B cell (primary cell): ENCODE measurements around the gene PDGFC. TPM values are rescaled to one million over a fixed set of nuclear protein-coding genes. Genes with fewer than 3 reads are reported as not detected.

Experiments
- ATAC-seq: fragments of 200-7000 bp; cut with Tn5 transposase; one replicate; pipeline ENCODE4 v1.10.0; 2021; ENCODE audit warnings: low read depth, mild to moderate bottlenecking, moderate number of reproducible peaks, moderate library complexity
- CTCF ChIA-PET: fragments of 350-600 bp; sonication (Branson Sonifier 250); formaldehyde crosslinking; loops from one replicate; lab custom pipeline; 2021; ENCODE audit warnings: antibody characterized with exemption, inconsistent platforms; lab: Charles Lee
- POLR2A ChIA-PET: fragments of 350-600 bp; sonication (Branson Sonifier 250); formaldehyde crosslinking; loops from one replicate; lab custom pipeline; 2021; ENCODE audit warnings: antibody characterized with exemption; lab: Charles Lee
- DNase-seq: peaks from one replicate; pipeline ENCODE4 v3.0.0; 2013
- H2AFZ ChIP-seq: 2 replicates; pipeline ENCODE4 v1.6.1; 2012; ENCODE audit warnings: mild to moderate bottlenecking, low read depth, low read length; ENCODE audit not compliant: insufficient read depth, poor library complexity, severe bottlenecking
- H3K27ac ChIP-seq, 2 donors: 1 replicate in 1 of 2; 2 replicates in 1 of 2; pipeline ENCODE4 v1.5.1; 2012 to 2013; ENCODE audit warnings: low read length in 2 of 2, mild to moderate bottlenecking in 2 of 2, moderate library complexity in 1 of 2
- H3K27me3 ChIP-seq, 4 experiments: fragments of 200-600 bp in 1 of 4; sonication (generic) in 1 of 4; replicated peaks in 1 of 4; 1 replicate in 2 of 4; 2 replicates in 2 of 4; pipeline versions ENCODE4 v1.6.1 to v1.7.0; 2013 to 2016; ENCODE audit warnings: low read length in 3 of 4, mild to moderate bottlenecking in 2 of 4, mixed read lengths in 1 of 4, moderate library complexity in 1 of 4; ENCODE audit not compliant: insufficient read depth in 4 of 4, control insufficient read depth in 3 of 4; ENCODE audit errors: control extremely low read depth in 1 of 4
- H3K36me3 ChIP-seq, 2 experiments: replicated peaks in 1 of 2; 1 replicate in 1 of 2; 2 replicates in 1 of 2; pipeline versions ENCODE4 v1.6.1 to v1.7.1; 2013; ENCODE audit warnings: low read length in 1 of 2; ENCODE audit not compliant: insufficient read depth in 2 of 2, control insufficient read depth in 1 of 2; ENCODE audit errors: control extremely low read depth in 1 of 2, extremely low read depth in 1 of 2
- H3K4me1 ChIP-seq, 2 donors: fragments of 200-600 bp in 1 of 2; sonication (generic) in 1 of 2; 1 replicate in 1 of 2; 2 replicates in 1 of 2; pipeline versions ENCODE4 v1.5.1 to v1.6.1; 2013 to 2017; ENCODE audit warnings: low read length in 2 of 2; ENCODE audit not compliant: control insufficient read depth in 2 of 2, insufficient read depth in 2 of 2
- H3K4me2 ChIP-seq: replicated peaks from 2 replicates; pipeline ENCODE3; 2012; ENCODE audit warnings: mild to moderate bottlenecking, low read depth, low read length; ENCODE audit not compliant: poor library complexity, severe bottlenecking
- H3K4me3 ChIP-seq, 5 experiments: fragments of 200-600 bp in 1 of 5; sonication (generic) in 1 of 5; 1 replicate in 3 of 5; 2 replicates in 2 of 5; pipeline versions ENCODE4 v1.5.1 to v1.7.0; 2011 to 2016; ENCODE audit warnings: low read length in 4 of 5, mild to moderate bottlenecking in 4 of 5, low read depth in 2 of 5, control low read depth in 1 of 5, moderate library complexity in 1 of 5; ENCODE audit not compliant: insufficient read depth in 1 of 5; ENCODE audit errors: control extremely low read depth in 1 of 5, extremely low read depth in 1 of 5
- H3K79me2 ChIP-seq: fragments of 200-600 bp; sonication (generic); one replicate; pipeline ENCODE4 v1.6.0; 2016; ENCODE audit warnings: low read length; ENCODE audit not compliant: control insufficient read depth, insufficient read depth
- H3K9ac ChIP-seq: fragments of 200-600 bp; sonication (generic); 2 replicates; pipeline ENCODE4 v1.6.1; 2017; ENCODE audit warnings: mild to moderate bottlenecking, low read length, moderate library complexity
- H3K9me3 ChIP-seq, 3 donors: one replicate each; pipeline versions ENCODE4 v1.6.1 to v1.7.1; 2013; ENCODE audit warnings: low read length in 2 of 3; ENCODE audit not compliant: control insufficient read depth in 2 of 3, insufficient read depth in 1 of 3; ENCODE audit errors: control extremely low read depth in 1 of 3
- H4K20me1 ChIP-seq: 2 replicates; pipeline ENCODE4 v1.6.0; 2012; ENCODE audit warnings: mild to moderate bottlenecking, low read length; ENCODE audit not compliant: insufficient read depth, control insufficient read depth, poor library complexity, severe bottlenecking
- H3K27ac Mint-ChIP-seq: one replicate; pipeline ENCODE4 v1.8.0; 2021; ENCODE audit warnings: mixed read lengths
- H3K27me3 Mint-ChIP-seq: one replicate; pipeline ENCODE4 v1.8.0; 2021; ENCODE audit warnings: mixed read lengths
- H3K4me1 Mint-ChIP-seq: one replicate; pipeline ENCODE4 v1.8.0; 2021; ENCODE audit warnings: mixed read lengths
- H3K4me3 Mint-ChIP-seq: one replicate; pipeline ENCODE4 v1.8.0; 2021; ENCODE audit warnings: mixed read lengths
- H3K9me3 Mint-ChIP-seq: one replicate; pipeline ENCODE4 v1.8.0; 2022; ENCODE audit warnings: mixed read lengths; ENCODE audit not compliant: insufficient read depth
- EZH2 ChIP-seq: IDR thresholded peaks from 2 replicates; pipeline ENCODE4 v1.6.1; 2012; ENCODE audit warnings: borderline replicate concordance, low read depth, mild to moderate bottlenecking, moderate library complexity, low read length; ENCODE audit not compliant: insufficient read depth, poor library complexity, severe bottlenecking
- WGBS: methylation state at CpG from one replicate; pipeline ENCODE4 v1.1.5; 2013; ENCODE audit warnings: missing lambda C conversion rate; ENCODE audit not compliant: insufficient coverage; 5-methylcytosine and 5-hydroxymethylcytosine counted together
- intact Hi-C: fragments of 100-400 bp; cut with micrococcal nuclease; formaldehyde crosslinking; loops from one replicate; pipeline ENCODE4 v1.10.0; 2022
- polyA plus RNA-seq: library from polyadenylated mRNA; depleted of rRNA; stranded (reverse); fragments of >200 nt; gene quantifications from 2 replicates; pipeline ENCODE4 v1.2.3, GENCODE V29; 2012
- total RNA-seq, 2 donors: library from RNA; stranded (reverse); fragments of 120-200 nt in 1 of 2; gene quantifications; 1 replicate in 1 of 2; 2 replicates in 1 of 2; pipeline versions ENCODE4 v1.2.3 to v1.2.4, GENCODE V29; 2013 to 2022
- TF ChIP-seq, protein P1 (sequence below): fragments of 200-600 bp; IDR thresholded peaks from one replicate; pipeline ENCODE4 v1.8.0; 2022; ENCODE audit warnings: antibody characterized with exemption, mild to moderate bottlenecking

PDGFC gene
- total and polyA plus RNA-seq, 2 donors (not counting 1 experiment from before 2014, with no cell fraction given) = 0.10 TPM; not detected in 1

DNA sequence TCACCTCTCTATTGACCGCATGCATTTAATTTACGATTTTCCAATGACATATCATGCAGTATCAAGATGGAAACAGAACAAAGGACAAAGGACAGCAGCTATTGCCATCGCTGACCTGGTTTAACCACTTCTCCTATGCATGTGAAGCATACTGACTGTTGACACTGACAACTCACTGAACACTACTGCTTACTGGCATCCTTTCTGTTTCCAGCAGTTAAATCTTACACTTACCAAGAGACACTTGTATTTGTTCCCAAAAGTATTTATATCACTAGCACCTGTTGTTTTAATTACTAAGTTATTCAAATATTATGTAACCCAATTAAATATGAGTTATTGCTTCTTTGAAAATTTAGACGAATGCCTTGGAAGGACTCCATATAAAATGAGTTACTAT, 176.7 kb downstream of the PDGFC start:
- Histone ChIP-seq H3K27me3 (no peaks in the 10 kb centered on the region), H3K79me2 (no peaks in the 10 kb centered on the region), H3K36me3 (no peaks in the 10 kb centered on the region), H3K27ac (no peak overlapping the region), H3K9me3 (peaks cover 0 to 3% (median 0%) of the 10 kb centered on the region in 3 donors), H3K4me2 (no peak overlapping the region), H3K9ac (no peak overlapping the region), H2AFZ (no peak overlapping the region), H3K4me1 (no peaks in the 10 kb centered on the region), H4K20me1 (no peaks in the 10 kb centered on the region), H3K4me3 (no peak overlapping the region)
- WGBS = 83% methylated on average over 3 of the region's 4 CpGs
- Mint-ChIP-seq H3K27ac (no peak overlapping the region), H3K4me1 (no peaks in the 10 kb centered on the region), H3K27me3 (no peaks in the 10 kb centered on the region), H3K9me3 (no peaks in the 10 kb centered on the region), H3K4me3 (no peak overlapping the region)
- POLR2A ChIA-PET = no interaction called here
- DNase-seq = no peak
- no peak for ATAC-seq
- TF ChIP-seq, protein P1, sequence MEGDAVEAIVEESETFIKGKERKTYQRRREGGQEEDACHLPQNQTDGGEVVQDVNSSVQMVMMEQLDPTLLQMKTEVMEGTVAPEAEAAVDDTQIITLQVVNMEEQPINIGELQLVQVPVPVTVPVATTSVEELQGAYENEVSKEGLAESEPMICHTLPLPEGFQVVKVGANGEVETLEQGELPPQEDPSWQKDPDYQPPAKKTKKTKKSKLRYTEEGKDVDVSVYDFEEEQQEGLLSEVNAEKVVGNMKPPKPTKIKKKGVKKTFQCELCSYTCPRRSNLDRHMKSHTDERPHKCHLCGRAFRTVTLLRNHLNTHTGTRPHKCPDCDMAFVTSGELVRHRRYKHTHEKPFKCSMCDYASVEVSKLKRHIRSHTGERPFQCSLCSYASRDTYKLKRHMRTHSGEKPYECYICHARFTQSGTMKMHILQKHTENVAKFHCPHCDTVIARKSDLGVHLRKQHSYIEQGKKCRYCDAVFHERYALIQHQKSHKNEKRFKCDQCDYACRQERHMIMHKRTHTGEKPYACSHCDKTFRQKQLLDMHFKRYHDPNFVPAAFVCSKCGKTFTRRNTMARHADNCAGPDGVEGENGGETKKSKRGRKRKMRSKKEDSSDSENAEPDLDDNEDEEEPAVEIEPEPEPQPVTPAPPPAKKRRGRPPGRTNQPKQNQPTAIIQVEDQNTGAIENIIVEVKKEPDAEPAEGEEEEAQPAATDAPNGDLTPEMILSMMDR = no peak
- no peak for TF ChIP-seq EZH2
- intact Hi-C loops = no loop called here
- CTCF ChIA-PET = no interaction called here

DNA sequence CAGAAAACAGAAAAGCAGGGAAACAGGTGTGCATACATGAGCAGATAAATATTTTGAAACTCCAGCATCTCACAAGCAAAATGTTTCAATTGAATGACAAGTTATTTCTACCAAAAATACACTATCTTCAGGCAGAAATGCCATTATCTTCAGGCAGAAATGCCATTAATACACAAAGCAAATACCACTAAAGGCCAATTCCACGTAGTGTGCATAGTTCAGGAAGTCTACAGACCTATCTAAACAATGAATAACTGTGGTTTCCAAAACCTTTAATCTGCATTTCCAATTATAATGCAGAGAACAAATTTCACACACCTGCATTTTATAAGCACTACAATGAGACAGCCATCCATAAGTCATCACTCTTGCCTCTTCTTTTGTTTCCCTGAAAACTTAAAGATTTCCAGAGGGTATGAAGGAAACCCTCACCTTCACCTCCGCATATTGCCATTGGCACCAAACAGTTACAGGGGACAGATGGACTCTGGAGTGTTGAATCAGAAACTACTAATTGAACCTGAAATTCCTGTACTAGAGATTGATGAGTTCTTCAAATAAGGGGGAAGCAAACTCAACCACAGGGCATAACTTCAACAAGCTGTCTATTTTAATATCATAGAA, 179.0 kb downstream of the PDGFC start:
- H3K79me2 ChIP-seq = no peaks in the 10 kb centered on the region
- no peak overlapping the region for H3K4me3 Mint-ChIP-seq
- WGBS = 71% methylated on average over 1 of the region's 2 CpGs
- no peak overlapping the region for H2AFZ ChIP-seq
- H3K9me3 ChIP-seq = peaks cover 0 to 3% (median 0%) of the 10 kb centered on the region in 3 donors
- H3K4me1 Mint-ChIP-seq = no peaks in the 10 kb centered on the region
- TF ChIP-seq, protein P1 = no peak
- TF ChIP-seq EZH2 = no peak
- no peak overlapping the region for H3K4me3 ChIP-seq
- no peak overlapping the region for H3K4me2 ChIP-seq
- no peaks in the 10 kb centered on the region for H3K9me3 Mint-ChIP-seq
- no peak for DNase-seq
- CTCF ChIA-PET = no interaction called here
- POLR2A ChIA-PET = no interaction called here
- H3K4me1 ChIP-seq = no peaks in the 10 kb centered on the region
- H3K36me3 ChIP-seq = no peaks in the 10 kb centered on the region
- ATAC-seq = no peak
- H3K27ac Mint-ChIP-seq = no peak overlapping the region
- no peaks in the 10 kb centered on the region for H4K20me1 ChIP-seq
- no peak overlapping the region for H3K9ac ChIP-seq
- H3K27ac ChIP-seq = no peak overlapping the region
- intact Hi-C loops = no loop called here
- no peaks in the 10 kb centered on the region for H3K27me3 Mint-ChIP-seq
- H3K27me3 ChIP-seq = no peaks in the 10 kb centered on the region
